Measurements from ENCODE around the gene CUL1.

DNA sequence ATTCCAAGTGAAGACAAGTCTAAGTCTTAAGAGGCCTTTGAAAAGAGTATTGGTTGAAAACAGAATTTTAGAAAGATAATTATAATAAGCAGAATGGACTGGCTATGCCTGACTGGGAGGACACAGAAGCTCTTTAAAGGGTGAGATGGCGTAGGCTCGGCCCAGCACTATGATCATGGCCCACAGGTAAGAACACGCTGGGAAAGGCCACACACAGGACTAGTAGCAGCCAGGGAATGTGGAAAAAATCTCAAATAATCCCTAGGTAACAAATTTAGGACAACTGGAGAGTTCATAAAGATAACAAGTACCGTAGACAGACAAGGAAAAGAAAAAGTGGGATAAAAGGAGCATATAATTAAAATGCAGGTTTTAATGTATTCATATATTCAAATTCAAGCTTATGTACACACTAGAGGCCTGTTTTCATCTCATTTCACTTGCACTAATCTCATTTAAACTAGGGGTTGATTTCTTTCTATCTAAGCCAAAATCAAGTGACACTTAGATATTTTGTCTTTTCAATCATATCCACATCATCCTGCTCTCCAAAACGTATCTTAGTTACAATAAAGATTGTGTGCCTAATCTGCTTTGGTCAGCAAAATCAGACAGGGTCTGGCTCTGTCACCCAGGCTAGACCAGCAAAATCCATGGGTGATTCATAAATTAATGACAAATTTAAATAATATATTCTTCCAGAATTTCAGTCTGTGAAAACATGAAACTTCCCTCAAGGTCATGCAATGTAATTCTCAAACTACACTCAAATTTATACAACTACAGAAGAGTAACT lies 132.4 kb downstream of the CUL1 start:
- TF ChIP-seq, protein P1, sequence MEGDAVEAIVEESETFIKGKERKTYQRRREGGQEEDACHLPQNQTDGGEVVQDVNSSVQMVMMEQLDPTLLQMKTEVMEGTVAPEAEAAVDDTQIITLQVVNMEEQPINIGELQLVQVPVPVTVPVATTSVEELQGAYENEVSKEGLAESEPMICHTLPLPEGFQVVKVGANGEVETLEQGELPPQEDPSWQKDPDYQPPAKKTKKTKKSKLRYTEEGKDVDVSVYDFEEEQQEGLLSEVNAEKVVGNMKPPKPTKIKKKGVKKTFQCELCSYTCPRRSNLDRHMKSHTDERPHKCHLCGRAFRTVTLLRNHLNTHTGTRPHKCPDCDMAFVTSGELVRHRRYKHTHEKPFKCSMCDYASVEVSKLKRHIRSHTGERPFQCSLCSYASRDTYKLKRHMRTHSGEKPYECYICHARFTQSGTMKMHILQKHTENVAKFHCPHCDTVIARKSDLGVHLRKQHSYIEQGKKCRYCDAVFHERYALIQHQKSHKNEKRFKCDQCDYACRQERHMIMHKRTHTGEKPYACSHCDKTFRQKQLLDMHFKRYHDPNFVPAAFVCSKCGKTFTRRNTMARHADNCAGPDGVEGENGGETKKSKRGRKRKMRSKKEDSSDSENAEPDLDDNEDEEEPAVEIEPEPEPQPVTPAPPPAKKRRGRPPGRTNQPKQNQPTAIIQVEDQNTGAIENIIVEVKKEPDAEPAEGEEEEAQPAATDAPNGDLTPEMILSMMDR (IDR thresholded peaks at IDR 0.05): no peak
- no peak for TF ChIP-seq ZFX (IDR thresholded peaks at IDR 0.05; ENCODE audit: borderline replicate concordance)
